GM12878 (cell line): Measurements from ENCODE around the gene EML1. TPM values are rescaled to one million over a fixed set of nuclear protein-coding genes. Genes with fewer than 3 reads are reported as not detected.

Source experiments
- ATAC-seq: fragments of 200-7000 bp; cut with Tn5 transposase; 3 replicates; pipeline ENCODE4 v1.9.1; 2020; ENCODE audit warnings: mild to moderate bottlenecking, moderate library complexity
- BruUV-seq: library from RNA; stranded (reverse); fragments of 400-500 nt; replicated peaks from 2 replicates; lab custom pipeline; 2021; lab: Mats Ljungman, UMichigan
- CTCF ChIA-PET: fragments of 300-600 bp; sonication (Branson Sonifier 250); formaldehyde crosslinking; extraction: SDS; loops from one replicate; lab custom pipeline; 2021; ENCODE audit warnings: inconsistent platforms; lab: Yijun Ruan, JAX
- POLR2A ChIA-PET: fragments of 350-600 bp; formaldehyde crosslinking; extraction: SDS; loops from one replicate; lab custom pipeline; 2021; ENCODE audit warnings: inconsistent platforms; lab: Charles Lee
- RAD21 ChIA-PET: fragments of 300-600 bp; sonication (Branson Sonifier 250); formaldehyde crosslinking; loops from one replicate; lab custom pipeline; 2023; ENCODE audit warnings: antibody characterized with exemption; ENCODE audit not compliant: unreplicated experiment; lab: Charles Lee
- SMC1A ChIA-PET: fragments of 300-600 bp; sonication (Branson Sonifier 250); formaldehyde crosslinking; loops from one replicate; lab custom pipeline; 2023; ENCODE audit not compliant: unreplicated experiment, uncharacterized antibody; lab: Charles Lee
- DNase-seq: peaks from one replicate; pipeline ENCODE4 v3.0.0-alpha.2; 2011; ENCODE audit warnings: low read depth, low spot score
- FAIRE-seq: peaks from 3 replicates; lab custom pipeline; 2011; peaks lifted over from hg19 to GRCh38; lab: Jason Lieb, UNC
- H2AFZ ChIP-seq: 2 replicates; pipeline ENCODE4 v1.6.0; 2011; ENCODE audit warnings: low read depth, low read length, control low read depth; ENCODE audit not compliant: control insufficient read depth
- H3K27ac ChIP-seq: 2 replicates; pipeline ENCODE4 v1.5.1; 2011; ENCODE audit warnings: control low read depth; ENCODE audit not compliant: control insufficient read depth, insufficient read depth
- H3K27me3 ChIP-seq, 2 experiments: replicated peaks in 1 of 2; 2 replicates each; pipeline versions ENCODE4 v1.6.0 to v1.6.1; 2011; ENCODE audit warnings: low read length in 1 of 2; ENCODE audit not compliant: control insufficient read depth in 2 of 2, insufficient read depth in 2 of 2
- H3K36me3 ChIP-seq, 2 experiments: 2 replicates each; pipeline ENCODE4 v1.5.1; 2011; ENCODE audit warnings: low read length in 1 of 2; ENCODE audit not compliant: control insufficient read depth in 2 of 2, insufficient read depth in 2 of 2
- H3K4me1 ChIP-seq: 2 replicates; pipeline ENCODE4 v1.6.1; 2011; ENCODE audit warnings: mild to moderate bottlenecking, low read length, moderate library complexity, mixed read lengths; ENCODE audit not compliant: control insufficient read depth, insufficient read depth
- H3K4me2 ChIP-seq: 2 replicates; pipeline ENCODE4 v1.6.0; 2011; ENCODE audit warnings: control low read depth; ENCODE audit not compliant: control insufficient read depth, insufficient read depth
- H3K4me3 ChIP-seq: fragments of 200-600 bp; sonication (generic); 2 replicates; pipeline ENCODE4 v1.5.1; 2016
- H3K79me2 ChIP-seq: 2 replicates; pipeline ENCODE4 v1.6.0; 2011; ENCODE audit warnings: low read length; ENCODE audit not compliant: control insufficient read depth, insufficient read depth
- H3K9ac ChIP-seq: 2 replicates; pipeline ENCODE4 v1.8.0; 2011; ENCODE audit warnings: low read length, control low read depth, mixed read lengths; ENCODE audit not compliant: control insufficient read depth, insufficient read depth
- H3K9me3 ChIP-seq: replicated peaks from 3 replicates; pipeline ENCODE4 v1.5.1; 2011; ENCODE audit warnings: mild to moderate bottlenecking, low read length; ENCODE audit not compliant: control insufficient read depth, insufficient read depth
- H4K20me1 ChIP-seq: 2 replicates; pipeline ENCODE4 v1.6.0; 2011; ENCODE audit not compliant: control insufficient read depth, insufficient read depth
- ASH2L ChIP-seq: fragments of 300-600, 200-600 bp; sonication (generic); IDR thresholded peaks from 2 replicates; pipeline ENCODE4 v1.6.1; 2017; ENCODE audit warnings: low read depth, mild to moderate bottlenecking, borderline replicate concordance
- BHLHE40 ChIP-seq, 2 experiments: fragments of 450-650 bp in 1 of 2; IDR thresholded peaks; 2 replicates each; pipeline ENCODE4 v1.6.1; 2011 to 2017; ENCODE audit warnings: low read depth in 2 of 2, borderline replicate concordance in 1 of 2, improper control_type of control experiment in 1 of 2, low read length in 1 of 2, mild to moderate bottlenecking in 1 of 2
- CEBPB ChIP-seq, 2 experiments: fragments of 150-350 bp in 1 of 2; IDR thresholded peaks; 2 replicates each; pipeline ENCODE4 v1.6.1; 2012 to 2014; ENCODE audit warnings: low read depth in 2 of 2, low read length in 2 of 2, borderline replicate concordance in 1 of 2, inconsistent platforms in 1 of 2
- CHD2 ChIP-seq: IDR thresholded peaks from 2 replicates; pipeline ENCODE4 v1.6.1; 2011; ENCODE audit warnings: low read depth, low read length, improper control_type of control experiment, borderline replicate concordance
- EED ChIP-seq: sonication (generic); IDR thresholded peaks from 2 replicates; pipeline ENCODE4 v1.6.1; 2016; ENCODE audit warnings: antibody characterized with exemption, low read depth
- EZH2 ChIP-seq: IDR thresholded peaks from 2 replicates; pipeline ENCODE4 v1.6.1; 2012; ENCODE audit warnings: low read depth, mild to moderate bottlenecking, control low read depth, inconsistent platforms, low read length, borderline replicate concordance; ENCODE audit not compliant: control insufficient read depth
- KLF5 ChIP-seq: fragments of 450-650 bp; IDR thresholded peaks from 2 replicates; pipeline ENCODE4 v1.6.1; 2014; ENCODE audit warnings: mild to moderate bottlenecking; ENCODE audit not compliant: partially characterized antibody
- MTA2 ChIP-seq: fragments of 450-650 bp; IDR thresholded peaks from 2 replicates; pipeline ENCODE4 v1.6.1; 2016; ENCODE audit warnings: low read depth, mild to moderate bottlenecking, moderate library complexity
- NFYA ChIP-seq: IDR thresholded peaks from 2 replicates; pipeline ENCODE4 v1.6.1; 2011; ENCODE audit warnings: low read depth, mild to moderate bottlenecking, low read length, improper control_type of control experiment, borderline replicate concordance
- USF2 ChIP-seq: IDR thresholded peaks from 2 replicates; pipeline ENCODE4 v1.6.1; 2011; ENCODE audit warnings: low read depth, low read length, improper control_type of control experiment, borderline replicate concordance
- YBX1 ChIP-seq: fragments of 450-650 bp; IDR thresholded peaks from 2 replicates; pipeline ENCODE4 v1.6.1; 2016; ENCODE audit warnings: antibody characterized with exemption
- YY1 ChIP-seq: IDR thresholded peaks from 2 replicates; pipeline ENCODE4 v1.6.1; 2011; ENCODE audit warnings: low read depth, mild to moderate bottlenecking, low read length
- WGBS: methylation state at CpG from one replicate; pipeline ENCODE4 v1.1.6; 2016; ENCODE audit warnings: low lambda C conversion rate; ENCODE audit not compliant: insufficient replicate concordance, insufficient coverage; ENCODE audit errors: missing lambda C conversion rate; 5-methylcytosine and 5-hydroxymethylcytosine counted together
- in situ Hi-C: fragments of 300-500 bp; cut with MboI; formaldehyde crosslinking; loops from 9 replicates; pipeline ENCODE4 v1.14.3; 2018; ENCODE audit warnings: mixed read lengths
- intact Hi-C: fragments of 100-400 bp; cut with micrococcal nuclease; formaldehyde crosslinking; loops from one replicate; pipeline ENCODE4 v1.14.2; 2022; ENCODE audit not compliant: unreplicated experiment
- polyA plus RNA-seq, 11 experiments: library from polyadenylated mRNA; depleted of rRNA in 4 of 11; unstranded in 6 of 11; stranded (reverse) in 5 of 11; fragments of >200 nt; fragmentation: Nextera tagmentation in 4 of 11; fragmentation: Illumina TruSeq in 1 of 11; extraction: Ambion mirVana in 4 of 11; extraction: Trizol in 1 of 11; gene quantifications; 1 replicate in 1 of 11; 2 replicates in 10 of 11; pipeline versions ENCODE4 v1.2.1 to v1.2.3, GENCODE V29; 2011 to 2016; ENCODE audit warnings: inconsistent platforms in 2 of 11, missing spikeins in 2 of 11, low read depth in 1 of 11
- total RNA-seq, 4 experiments: library from RNA; depleted of rRNA in 3 of 4; stranded (reverse); fragments of >200 nt in 3 of 4; fragmentation: Illumina TruSeq in 1 of 4; extraction: Trizol in 1 of 4; gene quantifications; 2 replicates each; pipeline versions ENCODE4 v1.2.1 to v1.2.3, GENCODE V29; 2013 to 2021
- TF ChIP-seq, protein P1 (sequence below): IDR thresholded peaks from 2 replicates; pipeline ENCODE4 v1.6.1; 2011; ENCODE audit warnings: borderline replicate concordance, low read depth, mild to moderate bottlenecking, moderate library complexity, low read length; ENCODE audit not compliant: insufficient read depth, poor library complexity, severe bottlenecking

The EML1 gene
- total and polyA plus RNA-seq, 10 of the 15 experiments (the other 5 are each of a cell fraction or from before 2014, with no cell fraction given), result 0.05 to 3.4 (median 0.11) TPM; not detected in 3

- TF ChIP-seq KLF5, result no peak
- no peak for TF ChIP-seq ASH2L
Measured at GRCh38 chr14:99763527-99764221, 29.5 kb upstream of the EML1 start (continued).

DNA sequence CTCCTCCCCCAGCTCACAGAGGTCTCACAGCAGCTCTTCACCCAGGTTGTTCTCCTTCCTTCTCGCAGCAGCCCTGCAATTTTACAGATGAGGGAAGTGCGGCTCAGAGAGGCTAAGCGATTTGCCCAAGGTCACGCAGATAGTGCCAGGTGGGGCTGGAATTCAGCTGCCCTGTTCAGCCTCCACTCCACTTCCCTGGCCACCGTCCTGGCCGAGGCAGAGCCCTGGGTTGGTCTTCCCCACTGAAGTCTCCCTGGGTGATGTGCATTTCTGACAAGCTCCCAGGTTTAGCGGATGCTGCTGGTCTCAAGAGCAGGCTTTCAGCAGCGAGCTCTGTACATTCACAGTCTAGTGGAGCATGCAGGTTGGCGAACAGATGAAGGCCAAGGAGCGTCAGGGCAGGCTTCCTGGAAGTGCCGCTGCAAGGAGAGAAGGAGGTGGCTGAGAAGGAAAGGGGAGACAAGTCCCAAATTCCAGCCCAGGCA lies 28.9 kb upstream of the EML1 start:
- POLR2A ChIA-PET, result no interaction called here

More for the DNA sequence above, 28.9 kb upstream of the EML1 start:
- intact Hi-C loops (no loop called here), in situ Hi-C loops (no loop called here)
- no peak for TF ChIP-seq BHLHE40 (IDR thresholded peaks at IDR 0.05; ENCODE audit: borderline replicate concordance in 1 of 2, low read depth in 2 of 2, low read length in 1 of 2)
- TF ChIP-seq CEBPB (IDR thresholded peaks at IDR 0.05; ENCODE audit: borderline replicate concordance in 1 of 2, low read depth in 2 of 2, low read length in 2 of 2), result no peak
- no peak for TF ChIP-seq CHD2
- TF ChIP-seq NFYA, result no peak
- TF ChIP-seq YBX1, result no peak
- no peak for TF ChIP-seq EZH2
- TF ChIP-seq MTA2, result no peak
- TF ChIP-seq YY1, result no peak
- no peak for TF ChIP-seq USF2
- no peak for TF ChIP-seq EED
- TF ChIP-seq, protein P1, sequence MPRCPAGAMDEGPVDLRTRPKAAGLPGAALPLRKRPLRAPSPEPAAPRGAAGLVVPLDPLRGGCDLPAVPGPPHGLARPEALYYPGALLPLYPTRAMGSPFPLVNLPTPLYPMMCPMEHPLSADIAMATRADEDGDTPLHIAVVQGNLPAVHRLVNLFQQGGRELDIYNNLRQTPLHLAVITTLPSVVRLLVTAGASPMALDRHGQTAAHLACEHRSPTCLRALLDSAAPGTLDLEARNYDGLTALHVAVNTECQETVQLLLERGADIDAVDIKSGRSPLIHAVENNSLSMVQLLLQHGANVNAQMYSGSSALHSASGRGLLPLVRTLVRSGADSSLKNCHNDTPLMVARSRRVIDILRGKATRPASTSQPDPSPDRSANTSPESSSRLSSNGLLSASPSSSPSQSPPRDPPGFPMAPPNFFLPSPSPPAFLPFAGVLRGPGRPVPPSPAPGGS, result no peak
- RAD21 ChIA-PET, result no interaction called here
- Histone ChIP-seq H3K27ac (no peak overlapping the region), H2AFZ (no peak overlapping the region), H3K27me3 (peaks cover 0 to 3% of the 10 kb centered on the region in 2 experiments; a peak in 2 of 4 replicates), H3K4me3 (no peak overlapping the region), H3K4me2 (no peak overlapping the region), H4K20me1 (no peaks in the 10 kb centered on the region), H3K9ac (no peak overlapping the region), H3K4me1 (peaks cover 4% of the 10 kb centered on the region), H3K9me3 (no peaks in the 10 kb centered on the region), H3K36me3 (no peaks in the 10 kb centered on the region), H3K79me2 (no peaks in the 10 kb centered on the region)
- CTCF ChIA-PET, result no interaction called here
- no TSS peak for BruUV-seq
- WGBS, result 41% methylated on average over 11 of the region's 11 CpGs
- DNase-seq (no peak), ATAC-seq (no peak), FAIRE-seq (no peak)
- SMC1A ChIA-PET, result no interaction called here
